Activated T-cell treated with anti-CD3 and anti-CD28 coated beads, Interleukin-2, amount 50 U/mL, for 48 hours (primary cell): ENCODE results near the gene AGA.

Source experiments
- DNase-seq, 2 experiments: peaks; one replicate each; pipeline ENCODE4 v3.0.0-alpha.2; 2020

The AGA gene

GRCh38 chr4:177441803-177442622 is at the start of gene AGA:
TSS of gene AGA (minus strand) at chr4:177442437. CDS start at chr4:177442375, 62 bp downstream.
- DNase-seq: peak; percentile 97

DNA sequence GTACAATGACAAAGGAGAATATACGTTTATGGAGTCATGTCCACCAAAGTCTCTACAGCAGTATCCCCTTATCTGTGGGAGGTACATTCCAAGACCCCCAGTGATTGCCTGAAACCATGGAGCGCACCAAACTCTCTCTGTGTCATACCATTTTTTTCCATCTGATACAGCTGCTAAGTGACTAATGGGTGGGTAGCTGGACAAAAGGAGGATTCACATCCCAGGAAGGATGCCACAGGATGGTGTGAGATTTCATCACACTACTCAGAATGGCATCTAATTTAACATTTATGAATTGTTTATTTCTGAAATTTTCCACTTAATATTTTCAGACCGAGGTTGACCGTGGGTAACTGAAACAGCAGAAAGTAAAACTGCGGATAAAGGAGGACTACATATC is 49.8 kb upstream of the AGA start:
- no peak for DNase-seq

DNA sequence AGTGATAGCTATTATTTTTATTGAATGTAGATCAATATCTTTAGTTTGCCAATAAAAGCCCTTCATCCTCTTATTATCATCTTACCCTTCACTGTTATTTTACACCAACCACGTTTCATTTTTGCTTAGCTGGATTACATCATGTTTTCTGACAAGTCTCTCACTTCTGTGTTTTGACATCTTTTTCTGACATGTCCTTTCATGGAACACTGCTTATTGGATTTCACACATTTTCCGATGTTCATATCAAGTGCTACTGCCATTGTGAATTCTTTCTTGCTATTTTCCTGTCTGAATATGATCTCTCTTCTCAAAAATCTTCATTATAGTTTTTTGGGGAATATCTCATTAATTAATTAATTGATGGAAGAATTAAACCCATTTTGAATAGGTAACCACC is 48.5 kb upstream of the AGA start:
- no peak for DNase-seq

DNA sequence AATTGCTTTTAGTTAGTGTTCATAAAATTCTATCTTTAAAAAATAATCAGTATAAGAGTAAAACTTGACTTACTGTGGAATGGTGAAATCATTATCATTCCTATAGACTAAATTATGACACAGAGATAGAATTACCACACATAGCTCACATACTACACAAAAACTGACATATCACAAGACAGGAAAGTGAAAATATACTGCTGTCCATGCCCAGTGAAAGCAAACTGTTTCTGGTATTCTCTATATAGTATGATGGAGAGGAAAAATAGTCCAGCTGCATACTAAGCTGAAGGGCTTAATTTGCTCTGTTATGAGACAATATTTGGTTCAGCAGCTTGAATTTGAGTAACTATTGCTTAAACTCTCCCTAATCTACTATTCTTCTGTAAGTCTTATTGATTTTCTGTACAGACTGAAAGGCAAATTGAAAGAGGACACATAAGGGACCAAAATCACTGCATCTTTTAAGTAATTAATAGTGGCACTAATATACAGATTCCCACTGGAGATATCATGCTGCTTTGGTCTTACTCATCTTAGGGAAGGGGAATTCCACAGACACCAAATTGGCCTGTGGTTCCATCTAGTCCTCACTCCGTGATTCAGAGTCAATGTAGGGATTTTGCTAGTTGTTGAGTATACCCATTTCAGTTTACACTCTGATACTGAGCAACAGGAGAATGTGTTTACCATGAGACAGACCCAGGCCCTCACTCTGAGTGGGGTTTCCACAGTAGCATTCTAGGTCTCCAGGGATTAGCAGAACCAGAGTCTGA is 47.4 kb upstream of the AGA start:
- DNase-seq: no peak

GRCh38 chr4:177487977-177488376 is 45.7 kb upstream of the AGA start:
- DNase-seq: no peak

- DNase-seq: no peak
These were observed 43.3 kb upstream of the AGA start for GRCh38 chr4:177485528-177485927.

DNA sequence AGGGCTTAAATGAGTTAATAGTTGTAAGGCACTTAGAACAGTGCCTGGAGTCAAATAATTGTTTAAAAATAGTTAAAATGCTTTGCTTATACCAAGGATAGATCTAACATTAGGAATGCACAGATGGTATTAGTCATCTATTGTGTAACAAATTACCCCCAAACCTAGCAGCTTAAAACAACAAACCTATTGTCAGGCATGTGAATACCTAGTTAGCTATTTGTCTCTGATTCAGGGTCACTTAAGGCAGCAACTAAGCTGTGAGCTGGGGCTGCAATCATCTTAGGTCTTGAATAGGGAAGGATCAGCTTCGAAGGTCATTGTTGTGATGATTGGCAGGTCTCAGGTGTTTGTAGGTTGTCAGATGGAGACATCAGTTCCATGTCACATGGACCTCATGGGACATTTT is 42.4 kb upstream of the AGA start:
- no peak for DNase-seq

DNA sequence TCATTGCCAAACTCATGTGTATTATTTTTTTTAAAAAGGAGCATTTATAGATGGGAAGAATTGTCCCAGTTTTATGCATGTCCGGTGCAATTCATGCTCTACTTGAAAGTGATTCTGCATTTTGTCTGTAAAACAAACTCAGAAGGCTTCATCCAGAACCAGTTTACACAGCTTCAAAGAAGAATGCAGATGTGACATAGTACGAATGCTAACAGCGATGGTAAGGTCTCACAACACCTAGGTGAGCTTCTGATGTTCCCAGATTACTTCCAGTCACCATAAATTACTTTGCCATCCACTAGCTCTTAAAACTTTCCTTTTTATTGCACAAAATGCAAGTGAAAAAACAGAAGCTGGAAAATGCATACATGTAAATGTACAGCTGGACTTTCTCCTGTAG is 41.5 kb upstream of the AGA start:
- DNase-seq: no peak

- DNase-seq: no peak
These were observed 41.0 kb upstream of the AGA start for GRCh38 chr4:177483271-177483670.

- DNase-seq: no peak
These were observed 40.1 kb upstream of the AGA start for GRCh38 chr4:177482367-177482766.

GRCh38 chr4:177480795-177481194 is 38.6 kb upstream of the AGA start:
- no peak for DNase-seq

- no peak for DNase-seq
These were observed 36.8 kb upstream of the AGA start for GRCh38 chr4:177479063-177479462.

GRCh38 chr4:177478496-177478895 is 36.3 kb upstream of the AGA start:
- no peak for DNase-seq

- no peak for DNase-seq
These were observed 31.8 kb upstream of the AGA start for GRCh38 chr4:177473991-177474390.

DNA sequence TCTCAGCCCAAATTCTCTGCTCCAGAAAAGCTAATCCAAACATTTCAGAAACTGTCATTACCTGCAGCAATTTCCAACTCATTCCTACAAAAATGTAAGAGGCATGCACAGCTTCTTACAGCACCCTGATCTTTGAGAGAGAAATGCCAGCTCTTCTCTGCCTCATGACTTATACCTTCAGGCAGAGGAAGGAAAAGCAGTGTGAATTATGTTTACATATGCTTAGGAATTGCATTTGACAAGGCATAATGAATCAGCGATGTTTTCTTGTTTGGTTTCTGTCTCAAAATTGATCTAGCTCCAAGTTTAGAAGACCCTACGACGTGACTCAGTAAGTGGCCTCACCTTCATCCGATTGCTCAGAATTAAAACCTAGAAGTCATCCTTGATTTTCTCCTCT is 21.8 kb upstream of the AGA start:
- DNase-seq: no peak

- no peak for DNase-seq
These were observed 19.4 kb upstream of the AGA start for GRCh38 chr4:177461606-177462005.

DNA sequence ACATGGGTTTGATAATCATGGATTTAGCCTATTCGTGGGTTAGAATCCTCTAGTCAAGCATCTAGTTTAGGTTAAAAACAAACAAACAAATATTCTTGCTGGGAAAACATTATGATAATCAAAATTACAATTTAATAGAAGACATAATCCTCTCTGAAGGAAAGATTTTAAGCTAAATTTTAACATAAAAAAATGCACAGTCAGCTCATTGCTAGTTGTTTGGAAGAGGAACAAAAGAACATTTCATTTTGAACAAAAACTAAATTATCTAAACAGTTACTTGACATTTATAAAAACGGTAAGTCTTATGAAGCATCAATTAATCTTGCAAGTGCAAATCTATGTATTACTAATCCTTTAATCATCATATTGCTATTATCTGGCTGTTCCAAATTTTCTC is 18.2 kb upstream of the AGA start:
- no peak for DNase-seq

- no peak for DNase-seq
These were observed 13.3 kb upstream of the AGA start for GRCh38 chr4:177455561-177455970.

DNA sequence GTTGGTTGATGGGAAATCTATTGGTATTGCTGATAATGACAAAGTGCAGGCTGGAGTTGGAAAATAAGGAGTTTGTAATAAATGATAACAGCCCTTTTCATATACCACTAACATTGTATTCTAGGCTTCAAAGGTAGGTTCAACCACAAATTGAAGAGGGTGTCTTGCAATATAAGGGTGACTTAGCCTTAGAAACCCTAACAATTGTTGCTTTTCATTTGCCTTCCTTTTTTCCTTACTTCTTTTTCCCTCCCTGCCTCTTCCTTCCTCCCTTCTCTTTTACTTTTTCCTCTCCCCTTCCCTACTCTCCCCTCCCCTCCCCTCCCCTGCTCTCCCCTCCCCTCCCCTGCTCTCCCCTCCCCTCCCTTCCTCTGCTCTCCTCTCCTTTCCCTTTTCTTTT is 10.9 kb upstream of the AGA start:
- DNase-seq: no peak

GRCh38 chr4:177451108-177451500 is 8.9 kb upstream of the AGA start:
- no peak for DNase-seq

DNA sequence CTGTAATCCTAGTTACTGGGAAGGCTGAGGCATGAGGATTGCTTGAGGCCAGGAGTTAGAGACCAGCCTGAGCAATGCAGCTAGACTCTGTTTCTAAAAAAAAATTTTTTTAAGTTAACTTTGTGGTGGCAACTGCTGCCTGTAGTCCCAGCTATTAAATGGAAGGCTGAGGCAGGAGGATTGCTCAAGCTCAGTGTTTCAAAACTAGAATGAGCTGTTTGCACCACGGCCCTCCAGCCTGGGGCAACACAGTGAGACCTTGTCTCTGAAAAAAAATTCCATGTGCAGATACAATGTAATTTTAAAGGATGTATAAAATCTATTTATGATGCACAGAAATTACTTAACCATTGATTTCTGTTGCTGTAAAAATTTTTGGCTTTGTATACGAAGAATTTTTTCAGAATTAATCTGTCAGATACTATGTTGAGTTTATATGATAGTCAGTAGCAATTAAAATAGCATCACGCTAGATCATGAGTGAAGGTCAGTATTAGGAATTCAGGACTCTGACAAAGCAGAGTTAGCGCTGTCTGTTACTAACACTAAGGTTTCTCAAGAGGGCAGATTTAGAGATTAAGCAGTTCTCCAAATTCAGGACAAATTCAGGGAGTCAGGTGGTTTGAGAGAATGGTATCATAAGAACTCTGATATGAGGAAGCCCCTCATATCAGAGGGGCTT is 8.3 kb upstream of the AGA start:
- DNase-seq: no peak

DNA sequence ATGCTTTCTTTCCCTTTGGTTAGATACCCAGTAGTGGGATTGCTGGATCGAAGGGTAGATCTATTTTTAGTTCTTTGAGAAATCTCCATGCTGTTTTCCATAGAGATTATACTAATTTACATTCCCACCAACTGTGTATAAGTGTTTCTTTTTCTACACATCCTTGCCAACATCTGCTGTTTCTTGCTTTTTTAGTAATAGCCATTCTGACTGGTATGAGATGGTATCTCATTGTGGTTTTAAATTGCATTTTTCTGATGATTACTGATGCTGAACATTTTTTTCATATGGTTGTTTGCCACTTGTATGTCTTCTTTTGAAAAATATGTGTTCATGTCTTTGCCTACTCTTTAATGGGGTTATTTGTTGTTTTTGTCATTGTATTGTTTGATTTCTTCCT is 6.6 kb upstream of the AGA start:
- no peak for DNase-seq

- no peak for DNase-seq
These were observed 5.3 kb upstream of the AGA start for GRCh38 chr4:177447417-177448004.
